ENCODE results near the gene TM9SF4. TPM values are rescaled to one million over a fixed set of nuclear protein-coding genes. Genes with fewer than 3 reads are reported as not detected.

TM9SF4 gene
- total RNA-seq, 2 donors from 2014 or later, result 76.7 to 79.9 TPM

DNA sequence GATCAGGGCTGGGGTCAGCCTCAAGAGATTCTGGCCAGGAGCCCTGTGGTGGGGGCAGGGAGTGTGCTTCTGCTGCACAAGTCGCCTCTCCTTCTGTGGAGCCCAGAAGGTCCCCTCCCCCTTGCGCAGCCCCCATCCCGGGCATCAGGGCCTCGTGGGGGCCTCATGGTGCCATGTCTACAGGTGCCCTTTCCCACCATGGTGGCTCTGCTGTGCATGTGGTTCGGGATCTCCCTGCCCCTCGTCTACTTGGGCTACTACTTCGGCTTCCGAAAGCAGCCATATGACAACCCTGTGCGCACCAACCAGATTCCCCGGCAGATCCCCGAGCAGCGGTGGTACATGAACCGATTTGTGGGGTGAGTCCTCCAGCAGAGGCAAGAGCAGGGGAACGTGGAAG, 48.1 kb downstream of the TM9SF4 start:
- intact Hi-C loops (cut with DNase I), result no loop called here
- H3K27ac ChIP-seq, result no peak overlapping the region
- no peaks in the 10 kb centered on the region for H3K27me3 ChIP-seq
- TF ChIP-seq, protein P1, sequence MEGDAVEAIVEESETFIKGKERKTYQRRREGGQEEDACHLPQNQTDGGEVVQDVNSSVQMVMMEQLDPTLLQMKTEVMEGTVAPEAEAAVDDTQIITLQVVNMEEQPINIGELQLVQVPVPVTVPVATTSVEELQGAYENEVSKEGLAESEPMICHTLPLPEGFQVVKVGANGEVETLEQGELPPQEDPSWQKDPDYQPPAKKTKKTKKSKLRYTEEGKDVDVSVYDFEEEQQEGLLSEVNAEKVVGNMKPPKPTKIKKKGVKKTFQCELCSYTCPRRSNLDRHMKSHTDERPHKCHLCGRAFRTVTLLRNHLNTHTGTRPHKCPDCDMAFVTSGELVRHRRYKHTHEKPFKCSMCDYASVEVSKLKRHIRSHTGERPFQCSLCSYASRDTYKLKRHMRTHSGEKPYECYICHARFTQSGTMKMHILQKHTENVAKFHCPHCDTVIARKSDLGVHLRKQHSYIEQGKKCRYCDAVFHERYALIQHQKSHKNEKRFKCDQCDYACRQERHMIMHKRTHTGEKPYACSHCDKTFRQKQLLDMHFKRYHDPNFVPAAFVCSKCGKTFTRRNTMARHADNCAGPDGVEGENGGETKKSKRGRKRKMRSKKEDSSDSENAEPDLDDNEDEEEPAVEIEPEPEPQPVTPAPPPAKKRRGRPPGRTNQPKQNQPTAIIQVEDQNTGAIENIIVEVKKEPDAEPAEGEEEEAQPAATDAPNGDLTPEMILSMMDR (IDR thresholded peaks at IDR 0.05), result no peak
- no peak overlapping the region for H3K4me3 ChIP-seq
- no peak for DNase-seq
- H3K4me1 ChIP-seq, result no peaks in the 10 kb centered on the region
- H3K9ac ChIP-seq (ENCODE audit: low read depth in 2 of 2, low read length in 2 of 2), result no peak overlapping the region
- H3K36me3 ChIP-seq, result peaks cover 4% of the 10 kb centered on the region
- no peaks in the 10 kb centered on the region for H3K9me3 ChIP-seq

DNA sequence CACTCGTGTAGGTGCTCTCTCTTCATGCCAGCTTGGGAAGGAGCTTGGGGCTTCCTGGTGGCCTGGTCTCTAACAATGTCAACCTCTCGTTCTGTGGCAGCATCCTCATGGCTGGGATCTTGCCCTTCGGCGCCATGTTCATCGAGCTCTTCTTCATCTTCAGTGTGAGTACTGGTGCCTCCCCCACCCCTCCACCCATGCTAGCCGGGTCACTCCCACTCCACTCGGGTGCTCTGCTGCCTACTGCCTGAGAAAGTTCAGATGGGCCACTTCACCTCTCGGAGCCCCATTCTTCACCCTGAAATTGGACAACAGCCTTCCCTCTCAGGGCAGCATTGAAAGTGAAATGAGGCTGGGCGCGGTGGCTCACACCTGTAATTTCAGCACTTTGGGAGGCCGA, 48.8 kb downstream of the TM9SF4 start:
- Histone ChIP-seq H3K4me3 (no peak overlapping the region), H3K9me3 (no peaks in the 10 kb centered on the region), H3K36me3 (peaks cover 4% of the 10 kb centered on the region), H3K4me1 (no peaks in the 10 kb centered on the region), H3K27me3 (no peaks in the 10 kb centered on the region), H3K9ac (ENCODE audit: low read depth in 2 of 2, low read length in 2 of 2) (no peak overlapping the region), H3K27ac (no peak overlapping the region)
- TF ChIP-seq, protein P1 (IDR thresholded peaks at IDR 0.05), result no peak
- intact Hi-C loops (cut with DNase I), result no loop called here
- DNase-seq, result no peak

DNA sequence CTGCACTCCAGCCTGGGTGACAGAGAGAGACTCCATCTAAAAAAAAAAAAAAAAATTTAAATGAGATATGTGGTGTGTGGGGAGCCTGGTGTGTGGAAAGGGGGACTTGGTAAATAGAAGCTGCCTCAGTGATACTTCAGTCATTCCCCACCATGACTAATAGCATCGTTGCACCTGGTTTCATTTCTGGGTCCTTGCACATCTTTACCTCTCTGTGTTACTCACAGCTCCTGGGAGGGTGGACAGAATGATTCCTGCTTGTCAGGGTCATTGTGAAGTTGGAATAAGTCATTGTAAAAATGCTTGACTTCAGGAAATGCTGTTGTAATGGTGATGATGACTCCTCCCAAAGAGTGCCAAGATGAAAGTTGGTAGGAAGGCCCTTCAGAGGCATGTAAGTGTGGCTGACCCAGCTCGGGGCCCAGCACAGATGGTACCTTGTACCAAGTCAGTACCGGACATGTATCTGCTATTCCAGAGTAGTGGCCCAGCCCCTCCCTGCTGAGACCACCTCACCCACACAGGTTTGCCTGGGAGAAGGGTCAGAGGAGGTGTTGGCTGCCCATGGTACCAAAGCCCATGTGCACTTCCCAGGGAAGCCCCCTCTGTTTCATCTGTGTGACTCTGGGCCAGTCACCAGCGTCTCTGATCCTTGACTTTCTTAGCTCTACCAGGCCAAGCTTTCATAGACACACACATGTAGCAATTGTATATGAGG, 49.6 kb downstream of the TM9SF4 start:
- H3K9me3 ChIP-seq, result no peaks in the 10 kb centered on the region
- no peak overlapping the region for H3K9ac ChIP-seq (ENCODE audit: low read depth in 2 of 2, low read length in 2 of 2)
- TF ChIP-seq, protein P1 (IDR thresholded peaks at IDR 0.05), result no peak
- H3K4me3 ChIP-seq, result no peak overlapping the region
- intact Hi-C loops (cut with DNase I), result no loop called here
- H3K36me3 ChIP-seq, result peaks cover 4% of the 10 kb centered on the region
- no peak overlapping the region for H3K27ac ChIP-seq
- no peaks in the 10 kb centered on the region for H3K27me3 ChIP-seq
- DNase-seq, result no peak
- H3K4me1 ChIP-seq, result no peaks in the 10 kb centered on the region

DNA sequence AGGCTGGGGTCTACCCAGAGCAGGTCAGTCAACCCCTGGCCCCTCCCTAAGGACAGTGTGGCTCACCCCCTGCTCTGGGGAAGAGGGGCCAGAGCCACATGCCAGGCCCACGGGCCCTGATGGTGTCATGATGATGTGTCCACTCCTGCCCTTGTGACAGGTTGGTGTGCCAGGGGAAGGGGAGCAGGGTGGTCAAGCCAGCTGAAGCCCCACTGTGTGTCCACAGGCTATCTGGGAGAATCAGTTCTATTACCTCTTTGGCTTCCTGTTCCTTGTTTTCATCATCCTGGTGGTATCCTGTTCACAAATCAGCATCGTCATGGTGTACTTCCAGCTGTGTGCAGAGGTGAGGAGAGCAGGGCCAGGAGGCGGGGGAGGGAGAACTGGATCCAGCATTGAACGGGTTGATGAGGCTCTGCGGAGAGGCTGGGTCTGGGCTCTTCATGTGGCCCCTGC, 50.3 kb downstream of the TM9SF4 start:
- H3K27me3 ChIP-seq, result no peaks in the 10 kb centered on the region
- H3K9me3 ChIP-seq, result no peaks in the 10 kb centered on the region
- TF ChIP-seq, protein P1 (IDR thresholded peaks at IDR 0.05), result no peak
- peaks cover 4% of the 10 kb centered on the region for H3K36me3 ChIP-seq
- DNase-seq, result no peak
- no peak overlapping the region for H3K27ac ChIP-seq
- H3K4me3 ChIP-seq, result no peak overlapping the region
- no peaks in the 10 kb centered on the region for H3K4me1 ChIP-seq
- H3K9ac ChIP-seq (ENCODE audit: low read depth in 2 of 2, low read length in 2 of 2), result no peak overlapping the region
- intact Hi-C loops (cut with DNase I), result no loop called here

DNA sequence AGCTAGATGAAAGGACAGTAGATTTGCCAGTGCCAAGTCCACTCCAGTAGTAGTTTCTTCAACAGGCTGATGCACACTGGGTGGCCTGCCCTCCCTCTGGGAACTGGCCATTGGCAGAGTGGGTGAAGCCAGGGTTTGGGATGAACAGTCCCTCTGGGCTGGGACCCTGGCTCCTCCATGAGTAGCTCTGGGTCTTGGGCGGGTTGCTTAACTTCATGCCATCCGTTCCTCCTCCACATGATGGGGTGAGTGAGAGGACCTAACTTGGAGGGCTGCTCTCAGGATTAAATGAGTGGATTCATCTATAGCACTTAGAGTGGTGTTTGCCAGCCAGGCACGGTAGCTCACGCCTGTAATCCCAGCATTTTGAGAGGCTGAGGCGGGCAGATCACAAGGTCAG, 50.8 kb downstream of the TM9SF4 start:
- intact Hi-C loops (cut with DNase I), result no loop called here
- Histone ChIP-seq H3K9ac (ENCODE audit: low read depth in 2 of 2, low read length in 2 of 2) (no peak overlapping the region), H3K27ac (no peak overlapping the region), H3K9me3 (no peaks in the 10 kb centered on the region), H3K27me3 (no peaks in the 10 kb centered on the region), H3K4me1 (no peaks in the 10 kb centered on the region), H3K4me3 (no peak overlapping the region), H3K36me3 (peaks cover 4% of the 10 kb centered on the region)
- TF ChIP-seq, protein P1 (IDR thresholded peaks at IDR 0.05), result no peak
- no peak for DNase-seq

All from colonic mucosa (tissue), 4 donors.